ENCODE results near the gene PDSS1.

- TF ChIP-seq EZH2 (optimal IDR thresholded peaks at IDR 0.05; ENCODE audit: low read depth, low read length) (no peak), EZH2phosphoT487 (IDR thresholded peaks at IDR 0.05; ENCODE audit: low read length) (no peak)
- TF ChIP-seq, protein P1, sequence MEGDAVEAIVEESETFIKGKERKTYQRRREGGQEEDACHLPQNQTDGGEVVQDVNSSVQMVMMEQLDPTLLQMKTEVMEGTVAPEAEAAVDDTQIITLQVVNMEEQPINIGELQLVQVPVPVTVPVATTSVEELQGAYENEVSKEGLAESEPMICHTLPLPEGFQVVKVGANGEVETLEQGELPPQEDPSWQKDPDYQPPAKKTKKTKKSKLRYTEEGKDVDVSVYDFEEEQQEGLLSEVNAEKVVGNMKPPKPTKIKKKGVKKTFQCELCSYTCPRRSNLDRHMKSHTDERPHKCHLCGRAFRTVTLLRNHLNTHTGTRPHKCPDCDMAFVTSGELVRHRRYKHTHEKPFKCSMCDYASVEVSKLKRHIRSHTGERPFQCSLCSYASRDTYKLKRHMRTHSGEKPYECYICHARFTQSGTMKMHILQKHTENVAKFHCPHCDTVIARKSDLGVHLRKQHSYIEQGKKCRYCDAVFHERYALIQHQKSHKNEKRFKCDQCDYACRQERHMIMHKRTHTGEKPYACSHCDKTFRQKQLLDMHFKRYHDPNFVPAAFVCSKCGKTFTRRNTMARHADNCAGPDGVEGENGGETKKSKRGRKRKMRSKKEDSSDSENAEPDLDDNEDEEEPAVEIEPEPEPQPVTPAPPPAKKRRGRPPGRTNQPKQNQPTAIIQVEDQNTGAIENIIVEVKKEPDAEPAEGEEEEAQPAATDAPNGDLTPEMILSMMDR (IDR thresholded peaks at IDR 0.05; ENCODE audit: low read length), result no peak
Observed at GRCh38 chr10:26714415-26715136, 17.1 kb downstream of the PDSS1 start.

Data from MM.1S (cell line).